Muscle layer of duodenum (tissue), 2 donors: Measurements from ENCODE around the gene SYNJ1.

Experiments
- H3K27ac ChIP-seq: one replicate; pipeline ENCODE4 v1.7.0; 2013; ENCODE audit warnings: mild to moderate bottlenecking, low read length
- H3K27me3 ChIP-seq: one replicate; pipeline ENCODE4 v1.7.0; 2013; ENCODE audit warnings: low read depth, mild to moderate bottlenecking, control low read depth, low read length
- H3K36me3 ChIP-seq, 2 donors: one replicate each; pipeline ENCODE4 v1.7.0; 2013; ENCODE audit warnings: low read length in 2 of 2, control low read depth in 1 of 2, mild to moderate bottlenecking in 1 of 2; ENCODE audit not compliant: insufficient read depth in 2 of 2, control insufficient read depth in 1 of 2
- H3K4me1 ChIP-seq, 2 donors: one replicate each; pipeline ENCODE4 v1.7.0; 2013; ENCODE audit warnings: low read length in 2 of 2, mild to moderate bottlenecking in 2 of 2, control low read depth in 1 of 2, moderate library complexity in 1 of 2; ENCODE audit not compliant: insufficient read depth in 2 of 2, control insufficient read depth in 1 of 2
- H3K4me3 ChIP-seq, 2 donors: one replicate each; pipeline ENCODE4 v1.7.0; 2013; ENCODE audit warnings: low read length in 2 of 2, low read depth in 1 of 2, mild to moderate bottlenecking in 1 of 2
- H3K9me3 ChIP-seq, 2 donors: one replicate each; pipeline ENCODE4 v1.7.0; 2013; ENCODE audit warnings: low read length in 2 of 2, control low read depth in 1 of 2, mild to moderate bottlenecking in 1 of 2; ENCODE audit not compliant: control insufficient read depth in 1 of 2
- donor health status: healthy.

SYNJ1 gene

DNA sequence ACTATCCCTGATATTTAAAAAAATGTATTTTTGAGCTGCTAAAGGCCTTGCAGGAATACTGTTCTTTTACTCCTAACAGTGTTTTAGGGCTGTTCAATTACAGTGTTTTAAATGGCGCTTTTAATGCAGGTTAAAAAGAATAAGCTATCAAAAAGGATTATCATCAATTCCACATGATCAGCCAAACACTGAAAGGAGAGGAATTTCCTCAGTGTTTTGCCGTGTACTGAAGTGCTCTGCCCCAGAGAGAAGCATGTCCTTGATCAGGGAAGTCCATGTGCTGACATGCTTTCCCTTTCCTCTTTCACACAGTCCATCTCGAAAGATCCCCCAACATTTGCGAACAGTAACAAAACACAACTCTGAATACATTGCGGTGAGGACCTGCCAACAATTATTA lies 119.0 kb downstream of the SYNJ1 start:
- peaks cover 36 to 46% of the 10 kb centered on the region in 2 donors for H3K36me3 ChIP-seq
- H3K27ac ChIP-seq = no peak overlapping the region
- no peaks in the 10 kb centered on the region for H3K9me3 ChIP-seq
- H3K27me3 ChIP-seq = no peaks in the 10 kb centered on the region
- no peak overlapping the region for H3K4me3 ChIP-seq
- H3K4me1 ChIP-seq = peaks cover 0 to 15% of the 10 kb centered on the region in 2 donors

DNA sequence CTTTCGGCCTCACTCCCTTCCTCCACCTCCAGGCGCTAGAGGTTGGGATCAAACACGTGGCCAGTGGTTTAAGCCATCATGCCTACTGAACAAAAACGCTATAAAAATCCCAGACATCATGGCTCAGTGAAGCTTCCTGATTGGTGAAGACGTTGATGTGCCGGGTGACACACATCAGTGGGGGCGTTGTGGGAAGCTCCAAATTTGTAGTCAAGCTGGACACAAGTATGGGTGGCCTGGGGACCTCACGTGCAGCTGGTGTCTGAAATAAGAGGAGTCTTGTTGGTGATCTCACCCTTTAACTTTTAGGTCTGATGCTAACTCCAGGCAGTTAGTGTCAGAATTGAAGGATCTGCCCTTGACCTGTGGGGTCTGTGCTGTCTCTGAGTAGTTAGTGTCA lies 122.3 kb downstream of the SYNJ1 start:
- Histone ChIP-seq H3K27me3 (no peaks in the 10 kb centered on the region), H3K4me1 (peaks cover 0 to 3% of the 10 kb centered on the region in 2 donors), H3K36me3 (peaks cover 55 to 67% of the 10 kb centered on the region in 2 donors), H3K27ac (no peak overlapping the region), H3K9me3 (no peaks in the 10 kb centered on the region), H3K4me3 (no peak overlapping the region)

DNA sequence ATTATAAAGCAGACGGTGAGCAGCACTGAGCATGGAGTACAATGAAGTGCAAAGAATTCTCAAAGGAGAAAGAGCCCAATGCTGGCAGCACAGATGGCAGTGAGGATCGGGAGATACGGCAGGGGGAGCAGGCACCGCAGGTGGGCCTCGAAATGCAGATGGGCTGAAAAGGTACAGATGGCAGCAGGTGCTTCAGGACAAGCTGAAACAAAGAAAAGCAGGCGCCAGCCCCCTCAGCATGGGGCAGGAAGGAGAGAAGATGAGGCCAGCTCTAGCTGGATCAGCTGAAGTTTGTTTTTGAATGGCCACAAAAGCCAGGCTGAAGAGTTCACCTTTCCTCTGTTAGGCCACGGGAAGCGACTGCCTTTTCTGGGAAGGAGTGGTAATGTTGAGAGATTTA lies 123.3 kb downstream of the SYNJ1 start:
- peaks cover 58 to 64% of the 10 kb centered on the region in 2 donors for H3K36me3 ChIP-seq
- no peak overlapping the region for H3K27ac ChIP-seq
- H3K4me3 ChIP-seq = no peak overlapping the region
- H3K4me1 ChIP-seq = no peaks in the 10 kb centered on the region
- no peaks in the 10 kb centered on the region for H3K27me3 ChIP-seq
- H3K9me3 ChIP-seq = no peaks in the 10 kb centered on the region

DNA sequence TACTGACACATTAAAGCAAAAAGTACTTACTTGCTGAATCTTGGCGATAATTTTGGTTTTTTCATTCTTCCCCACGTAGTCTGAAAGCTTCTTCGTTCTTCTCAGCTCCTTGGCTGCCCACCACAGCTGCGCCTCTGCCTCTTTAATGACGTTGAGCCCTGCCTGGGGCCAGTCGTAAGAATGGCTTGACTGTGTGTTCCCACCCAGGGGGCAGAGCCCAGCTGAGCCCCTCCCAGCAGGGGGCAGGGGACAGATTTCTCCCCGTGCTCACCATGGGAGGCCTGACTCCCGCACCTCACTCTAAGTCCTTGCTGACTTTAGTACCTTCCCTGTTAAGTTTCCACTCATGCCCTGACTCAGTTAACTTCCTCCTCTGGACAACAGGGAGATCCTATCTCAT lies 124.7 kb downstream of the SYNJ1 start:
- H3K4me1 ChIP-seq = no peaks in the 10 kb centered on the region
- no peak overlapping the region for H3K27ac ChIP-seq
- no peak overlapping the region for H3K4me3 ChIP-seq
- H3K9me3 ChIP-seq = no peaks in the 10 kb centered on the region
- no peaks in the 10 kb centered on the region for H3K27me3 ChIP-seq
- H3K36me3 ChIP-seq = peaks cover 55 to 61% of the 10 kb centered on the region in 2 donors

DNA sequence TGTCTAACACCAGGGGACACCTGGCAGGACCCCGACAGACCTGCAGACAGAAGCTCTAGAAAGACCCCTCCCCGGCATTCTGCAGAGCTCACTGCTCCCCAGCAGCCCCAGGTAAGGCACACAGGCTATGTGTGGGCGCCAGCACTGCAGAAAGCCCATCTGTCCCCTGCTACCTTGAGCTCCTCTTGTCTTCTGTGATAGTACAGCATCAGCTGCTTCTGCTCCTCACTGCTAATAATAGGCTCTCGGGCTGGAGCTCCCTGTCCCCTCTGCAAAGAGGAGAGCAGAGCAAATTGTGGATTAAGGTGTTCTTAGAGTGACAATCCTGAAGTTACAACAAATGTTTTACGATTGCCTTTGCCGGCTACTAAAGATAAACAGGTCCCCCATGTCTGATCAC lies 125.7 kb downstream of the SYNJ1 start:
- no peak overlapping the region for H3K4me3 ChIP-seq
- H3K27ac ChIP-seq = no peak overlapping the region
- H3K4me1 ChIP-seq = no peaks in the 10 kb centered on the region
- H3K9me3 ChIP-seq = no peaks in the 10 kb centered on the region
- peaks cover 47 to 61% of the 10 kb centered on the region in 2 donors for H3K36me3 ChIP-seq
- no peaks in the 10 kb centered on the region for H3K27me3 ChIP-seq

DNA sequence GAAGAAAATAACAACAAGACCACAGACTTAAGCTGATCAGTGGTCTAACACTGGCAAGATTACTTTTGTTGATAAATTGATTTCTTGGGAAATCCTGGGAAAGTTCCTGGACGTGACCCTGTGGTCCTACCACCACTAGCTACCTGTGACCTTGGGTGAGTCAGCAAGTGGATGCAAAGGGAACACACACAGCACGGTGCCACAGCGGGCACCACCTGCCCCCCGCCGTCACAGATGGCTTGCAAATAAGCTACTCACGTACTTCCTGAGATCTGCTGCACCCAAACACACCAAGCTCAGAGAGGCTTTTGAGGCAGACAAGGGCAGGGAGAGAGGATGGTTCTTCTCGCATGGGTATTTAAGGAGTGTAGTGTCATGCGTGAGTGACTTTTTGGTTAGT lies 128.3 kb downstream of the SYNJ1 start:
- no peaks in the 10 kb centered on the region for H3K9me3 ChIP-seq
- H3K4me1 ChIP-seq = no peaks in the 10 kb centered on the region
- no peaks in the 10 kb centered on the region for H3K27me3 ChIP-seq
- no peak overlapping the region for H3K27ac ChIP-seq
- H3K4me3 ChIP-seq = no peak overlapping the region
- peaks cover 28 to 38% of the 10 kb centered on the region in 2 donors for H3K36me3 ChIP-seq

DNA sequence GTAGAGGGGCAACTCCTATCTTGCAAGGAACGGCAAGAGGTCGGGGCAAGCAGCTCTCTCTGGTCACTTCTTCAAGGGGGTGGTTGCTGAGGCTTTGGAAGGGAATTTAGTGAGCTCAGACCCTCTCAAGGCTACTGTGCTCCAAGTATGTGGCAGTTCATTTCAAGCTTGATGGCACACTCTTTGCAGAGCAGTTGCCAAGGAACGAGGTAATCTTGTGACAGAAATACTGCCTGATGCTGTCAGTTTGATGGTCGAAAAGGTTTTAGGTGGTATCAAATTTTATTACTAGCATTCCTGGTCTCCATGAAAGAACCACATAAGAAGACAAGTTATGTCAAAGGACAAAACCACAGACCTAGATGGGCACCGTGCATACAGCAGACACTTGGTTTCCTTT lies 128.7 kb downstream of the SYNJ1 start:
- Histone ChIP-seq H3K27ac (no peak overlapping the region), H3K36me3 (peaks cover 23 to 34% of the 10 kb centered on the region in 2 donors), H3K4me1 (no peaks in the 10 kb centered on the region), H3K9me3 (no peaks in the 10 kb centered on the region), H3K27me3 (no peaks in the 10 kb centered on the region), H3K4me3 (no peak overlapping the region)

DNA sequence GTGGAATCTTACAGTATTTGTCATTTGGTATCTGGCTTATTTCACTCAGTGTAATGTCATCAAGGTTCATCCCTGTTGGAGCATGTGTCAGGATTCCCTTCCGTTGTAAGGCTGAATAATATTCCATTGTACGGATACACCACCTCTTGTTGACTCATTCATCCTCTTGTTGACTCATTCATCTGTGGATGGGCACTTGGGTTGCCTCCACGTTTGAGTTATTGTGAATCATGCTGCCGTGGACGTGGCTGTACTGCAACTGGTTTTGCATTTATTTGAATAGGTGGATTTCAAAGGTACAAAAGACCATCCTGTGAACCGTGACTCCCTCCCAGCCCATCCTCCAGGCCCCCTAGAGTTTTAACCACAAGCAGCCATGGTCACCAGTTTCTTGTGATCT lies 130.6 kb downstream of the SYNJ1 start:
- no peaks in the 10 kb centered on the region for H3K9me3 ChIP-seq
- no peaks in the 10 kb centered on the region for H3K4me1 ChIP-seq
- H3K27me3 ChIP-seq = no peaks in the 10 kb centered on the region
- H3K36me3 ChIP-seq = peaks cover 4 to 15% of the 10 kb centered on the region in 2 donors
- no peak overlapping the region for H3K4me3 ChIP-seq
- no peak overlapping the region for H3K27ac ChIP-seq

DNA sequence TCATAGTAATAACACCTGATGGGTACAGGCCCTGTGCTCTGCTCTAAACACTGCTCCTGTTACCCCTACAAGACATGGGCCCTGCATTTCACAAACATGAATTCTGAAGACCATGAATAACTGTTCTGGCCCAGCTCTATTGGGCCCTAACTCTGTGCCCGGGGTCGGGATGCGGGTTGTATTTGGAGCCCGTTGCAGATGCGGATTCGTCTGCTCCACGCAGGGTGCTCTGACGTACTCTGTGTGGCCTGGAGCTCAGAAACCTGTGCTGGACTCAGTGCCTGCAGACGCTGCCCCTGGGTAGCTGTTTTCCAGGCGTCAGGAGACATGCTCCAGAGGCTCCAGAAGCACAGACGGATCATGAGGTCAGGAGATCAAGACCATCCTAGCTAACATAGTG lies 132.4 kb downstream of the SYNJ1 start:
- Histone ChIP-seq H3K27me3 (no peaks in the 10 kb centered on the region), H3K4me3 (no peak overlapping the region), H3K27ac (no peak overlapping the region), H3K9me3 (no peaks in the 10 kb centered on the region), H3K4me1 (no peaks in the 10 kb centered on the region), H3K36me3 (peaks cover 0 to 12% of the 10 kb centered on the region in 2 donors)

DNA sequence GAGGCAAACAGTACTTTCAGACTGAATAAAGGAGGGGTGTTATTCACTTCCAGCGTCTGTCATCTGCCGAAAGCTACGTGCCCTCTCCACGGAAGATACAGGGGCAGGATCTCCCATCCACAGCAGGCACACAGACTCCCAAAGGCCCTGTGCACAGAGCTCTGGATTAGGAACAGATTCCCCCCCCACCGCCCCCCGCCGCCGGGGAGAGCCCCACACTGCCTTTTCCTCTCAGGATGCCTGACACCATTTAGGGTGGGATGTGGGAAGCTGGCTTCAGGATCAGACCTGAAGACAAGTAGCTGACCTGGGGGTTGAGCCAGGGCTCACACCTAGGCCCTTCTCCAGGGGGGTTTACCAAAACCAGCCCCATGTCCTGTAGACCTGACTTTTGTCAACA lies 134.1 kb downstream of the SYNJ1 start:
- H3K9me3 ChIP-seq = no peaks in the 10 kb centered on the region
- H3K36me3 ChIP-seq = peaks cover 0 to 2% of the 10 kb centered on the region in 2 donors
- H3K27ac ChIP-seq = no peak overlapping the region
- H3K4me1 ChIP-seq = no peaks in the 10 kb centered on the region
- H3K4me3 ChIP-seq = no peak overlapping the region
- H3K27me3 ChIP-seq = no peaks in the 10 kb centered on the region

DNA sequence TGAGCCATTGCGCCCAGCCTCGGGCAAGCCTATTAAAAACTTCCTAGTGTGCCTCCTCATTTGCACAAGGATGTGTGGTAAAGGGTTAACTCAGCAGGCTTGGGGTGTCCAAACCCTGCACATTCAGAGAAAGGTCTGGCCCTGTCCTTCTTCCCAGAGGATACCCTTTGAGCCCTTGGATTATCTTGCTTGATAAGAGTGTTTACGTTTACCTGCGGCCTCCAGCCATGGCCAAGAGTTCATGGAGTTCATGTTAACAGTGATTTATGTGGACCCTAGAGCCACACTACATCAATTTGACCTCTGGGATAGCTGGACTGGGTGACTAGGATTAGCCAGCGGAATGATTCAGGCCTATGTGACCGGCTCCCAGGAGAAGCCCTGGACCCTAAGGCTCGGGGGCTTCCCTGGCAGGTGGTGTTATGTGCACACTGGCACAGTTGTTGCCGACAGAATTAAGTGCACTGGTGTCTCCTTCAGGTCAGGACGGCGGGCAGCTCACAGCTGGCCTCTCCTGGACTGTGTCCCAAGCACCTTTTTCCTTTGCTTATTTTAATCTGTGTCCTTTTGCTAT lies 134.8 kb downstream of the SYNJ1 start:
- no peaks in the 10 kb centered on the region for H3K36me3 ChIP-seq
- H3K4me3 ChIP-seq = no peak overlapping the region
- H3K27me3 ChIP-seq = no peaks in the 10 kb centered on the region
- H3K27ac ChIP-seq = no peak overlapping the region
- no peaks in the 10 kb centered on the region for H3K9me3 ChIP-seq
- no peaks in the 10 kb centered on the region for H3K4me1 ChIP-seq

DNA sequence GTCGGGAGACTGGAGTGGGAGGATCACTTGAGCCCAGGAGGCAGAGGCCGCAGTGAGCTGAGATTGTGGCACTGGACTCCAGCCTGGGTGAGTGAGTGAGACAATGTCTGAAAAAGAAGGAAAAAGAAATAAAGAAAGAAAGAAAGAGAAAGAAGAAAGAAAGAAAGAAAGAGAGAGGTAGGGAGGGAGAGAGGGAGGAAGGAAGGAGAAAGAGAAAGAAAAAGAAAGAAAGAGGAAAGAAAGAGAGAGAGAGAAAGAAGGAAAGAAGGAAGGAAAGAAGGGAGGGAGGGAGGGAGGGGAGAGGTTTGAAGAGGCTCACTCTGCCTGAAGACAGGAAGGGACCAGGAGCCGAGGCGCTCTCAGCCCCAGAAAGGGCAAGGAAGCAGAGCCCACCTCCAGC lies 137.7 kb downstream of the SYNJ1 start:
- H3K4me3 ChIP-seq = no peak overlapping the region
- H3K36me3 ChIP-seq = no peaks in the 10 kb centered on the region
- H3K27me3 ChIP-seq = no peaks in the 10 kb centered on the region
- H3K27ac ChIP-seq = no peak overlapping the region
- no peaks in the 10 kb centered on the region for H3K9me3 ChIP-seq
- no peaks in the 10 kb centered on the region for H3K4me1 ChIP-seq
